BLaER1 (cell line): ENCODE results near the gene PHACTR3.

Experiments used
- H3K27ac ChIP-seq: shearing (Covaris generic); formaldehyde crosslinking; 2 replicates; pipeline ENCODE4 v1.8.1; 2022
- H3K27me3 ChIP-seq: shearing (Covaris generic); formaldehyde crosslinking; 2 replicates; pipeline ENCODE4 v1.8.1; 2022
- H3K36me3 ChIP-seq: shearing (Covaris generic); formaldehyde crosslinking; 2 replicates; pipeline ENCODE4 v1.8.1; 2022
- H3K4me1 ChIP-seq: shearing (Covaris generic); formaldehyde crosslinking; 2 replicates; pipeline ENCODE4 v1.8.1; 2022
- H3K4me2 ChIP-seq: shearing (Covaris generic); formaldehyde crosslinking; 2 replicates; pipeline ENCODE4 v1.8.1; 2022
- H3K4me3 ChIP-seq: shearing (Covaris generic); formaldehyde crosslinking; 2 replicates; pipeline ENCODE4 v1.8.1; 2022
- H3K9ac ChIP-seq: shearing (Covaris generic); formaldehyde crosslinking; 2 replicates; pipeline ENCODE4 v1.8.1; 2022
- H3K9me3 ChIP-seq: shearing (Covaris generic); formaldehyde crosslinking; 2 replicates; pipeline ENCODE4 v1.8.1; 2022
- H4K20me1 ChIP-seq: shearing (Covaris generic); formaldehyde crosslinking; 2 replicates; pipeline ENCODE4 v1.8.1; 2022
- Cebpa-rat ChIP-seq: shearing (Covaris generic); IDR thresholded peaks from 2 replicates; pipeline ENCODE4 v1.8.1; 2022

PHACTR3 gene

DNA sequence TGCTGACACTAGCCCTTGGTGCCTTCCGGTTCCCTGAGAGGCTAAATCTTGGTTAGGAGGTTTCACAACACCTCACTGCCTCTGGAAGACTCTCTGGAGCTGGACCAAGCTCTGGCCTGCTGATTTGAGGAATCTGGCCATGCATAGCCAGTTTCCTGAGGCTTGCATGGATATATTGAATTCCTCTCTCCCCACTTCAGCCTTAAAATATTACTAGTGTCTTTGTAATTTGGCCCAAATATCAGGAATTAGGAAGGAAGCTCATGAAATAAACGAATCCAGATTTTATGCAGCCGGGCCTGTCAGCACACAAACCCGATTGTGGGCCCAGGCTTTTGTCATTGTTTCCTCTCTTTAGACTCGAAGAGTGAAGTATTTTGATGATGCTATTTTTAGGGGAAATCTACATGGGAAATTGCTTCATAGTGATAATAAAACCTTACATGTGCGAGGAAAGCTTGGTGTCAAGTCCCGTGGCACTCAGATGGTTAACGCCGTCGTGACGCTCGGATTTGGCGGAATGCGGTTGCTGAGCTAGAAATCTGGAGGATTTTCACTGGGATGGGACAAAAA, 144.4 kb downstream of the PHACTR3 start:
- Histone ChIP-seq H3K4me2 (peak overlapping the region; percentile 89), H3K9ac (no peak overlapping the region), H3K4me1 (peaks cover 100% of the 10 kb centered on the region), H3K9me3 (no peaks in the 10 kb centered on the region), H3K27me3 (no peaks in the 10 kb centered on the region), H3K4me3 (no peak overlapping the region), H4K20me1 (peaks cover 100% of the 10 kb centered on the region), H3K36me3 (peaks cover 91% of the 10 kb centered on the region), H3K27ac (no peak overlapping the region)
- no peak for TF ChIP-seq Cebpa-rat

DNA sequence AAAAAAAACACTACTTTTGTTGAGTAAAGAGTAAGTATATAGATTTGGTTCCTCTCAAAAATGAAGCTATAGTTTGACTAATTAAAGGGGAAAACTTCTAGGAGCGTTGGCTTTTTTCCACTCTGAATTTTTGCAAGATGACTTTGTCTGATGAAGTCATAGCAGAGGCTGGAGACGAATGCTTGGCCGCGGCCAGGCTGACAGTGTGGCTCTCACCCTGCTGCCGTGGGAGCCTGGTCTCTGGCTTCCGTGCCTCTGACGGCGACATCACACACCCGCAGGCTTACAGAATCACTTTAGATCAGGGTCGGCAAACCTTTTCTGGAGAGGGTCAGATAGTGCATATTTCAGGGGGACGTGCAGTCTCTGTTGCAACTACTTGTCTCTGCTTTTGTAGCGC, 145.0 kb downstream of the PHACTR3 start:
- H3K36me3 ChIP-seq, result peaks cover 91% of the 10 kb centered on the region
- H3K4me2 ChIP-seq, result peak overlapping the region; percentile 89
- no peak overlapping the region for H3K4me3 ChIP-seq
- TF ChIP-seq Cebpa-rat, result no peak
- H3K27me3 ChIP-seq, result no peaks in the 10 kb centered on the region
- H3K4me1 ChIP-seq, result peaks cover 100% of the 10 kb centered on the region
- H3K9me3 ChIP-seq, result no peaks in the 10 kb centered on the region
- no peak overlapping the region for H3K27ac ChIP-seq
- H4K20me1 ChIP-seq, result peaks cover 100% of the 10 kb centered on the region
- H3K9ac ChIP-seq, result peak overlapping the region; percentile 5; the same call in 1 of the 2 replicates

DNA sequence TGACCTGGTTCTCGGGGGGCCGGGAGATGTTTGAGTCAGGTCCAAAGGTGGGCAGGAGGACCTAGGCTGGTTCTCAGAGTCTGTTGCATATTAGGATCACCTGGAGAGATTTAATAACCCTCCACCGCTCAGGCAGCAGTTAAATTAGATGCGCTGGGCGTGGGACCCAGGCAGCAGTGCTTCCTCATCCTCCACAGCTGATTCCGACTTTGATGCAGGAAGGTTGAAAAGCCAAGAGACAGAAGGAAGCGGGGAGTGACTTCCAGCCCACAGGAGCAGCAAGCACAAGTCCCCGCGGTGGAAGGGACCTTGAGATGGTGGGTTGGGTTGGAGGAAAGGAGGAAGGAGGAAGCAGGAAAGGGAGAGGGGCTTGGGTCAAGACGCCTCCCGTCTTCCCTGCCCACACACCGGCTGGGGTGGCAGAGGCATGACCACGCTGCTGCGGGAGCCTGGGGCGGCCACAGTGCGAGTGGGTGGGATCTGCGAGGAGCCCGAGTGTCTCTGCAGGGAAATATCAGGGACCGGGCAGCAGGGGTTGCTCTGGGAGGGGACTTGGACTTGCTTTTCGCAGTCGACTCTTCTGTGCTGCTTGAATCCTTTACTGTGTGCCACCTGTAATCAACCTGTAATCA, 146.0 kb downstream of the PHACTR3 start:
- no peak for TF ChIP-seq Cebpa-rat

DNA sequence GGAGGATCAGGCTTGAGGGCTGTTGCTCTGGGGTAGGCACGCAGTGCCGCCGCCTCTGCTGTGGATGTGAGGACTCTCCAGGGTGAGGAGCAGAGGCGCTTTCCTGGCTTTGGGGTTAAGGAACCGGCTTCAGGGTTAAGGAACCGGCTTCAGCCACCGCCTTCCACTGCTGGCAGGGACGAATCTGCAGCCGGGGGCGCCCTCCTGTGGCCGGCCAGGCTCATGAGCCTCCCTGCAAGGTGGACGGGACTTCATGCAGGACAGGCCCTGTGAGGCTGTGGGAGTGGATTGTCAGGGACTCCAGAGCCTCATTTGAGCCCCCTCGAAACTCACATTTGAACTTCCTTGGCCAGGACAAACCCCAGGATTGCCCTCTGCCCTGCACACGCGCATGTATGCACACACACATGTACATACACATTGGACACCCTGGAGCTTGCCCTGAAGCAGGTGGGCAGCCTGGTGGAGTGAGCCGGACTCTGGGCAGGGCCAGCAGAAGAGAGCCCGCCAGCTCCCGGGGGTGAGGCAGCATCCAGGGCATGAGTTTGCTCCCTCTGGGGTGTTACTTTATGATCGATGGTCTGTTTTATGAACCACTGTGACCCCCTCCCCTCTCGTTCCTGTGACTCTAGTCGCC, 146.9 kb downstream of the PHACTR3 start:
- H3K27me3 ChIP-seq, result no peaks in the 10 kb centered on the region
- H3K9ac ChIP-seq, result peak overlapping the region; percentile 62; the same call in 1 of the 2 replicates
- no peaks in the 10 kb centered on the region for H3K9me3 ChIP-seq
- H3K4me1 ChIP-seq, result peaks cover 100% of the 10 kb centered on the region
- peak overlapping the region; percentile 54 for H3K4me3 ChIP-seq
- H4K20me1 ChIP-seq, result peaks cover 100% of the 10 kb centered on the region
- H3K36me3 ChIP-seq, result peaks cover 91% of the 10 kb centered on the region
- peak overlapping the region; percentile 89 for H3K4me2 ChIP-seq
- peak overlapping the region; percentile 42; the same call in 1 of the 2 replicates for H3K27ac ChIP-seq
- TF ChIP-seq Cebpa-rat, result no peak

More for the DNA sequence above, 146.0 kb downstream of the PHACTR3 start:
- H3K27ac ChIP-seq, result no peak overlapping the region
- H3K36me3 ChIP-seq, result peaks cover 91% of the 10 kb centered on the region
- H3K9me3 ChIP-seq, result no peaks in the 10 kb centered on the region
- H3K4me3 ChIP-seq, result peak overlapping the region; percentile 41
- H3K4me2 ChIP-seq, result peak overlapping the region; percentile 89
- no peaks in the 10 kb centered on the region for H3K27me3 ChIP-seq
- H3K9ac ChIP-seq, result no peak overlapping the region; the same call in 1 of the 2 replicates
- peaks cover 100% of the 10 kb centered on the region for H4K20me1 ChIP-seq
- peaks cover 100% of the 10 kb centered on the region for H3K4me1 ChIP-seq

DNA sequence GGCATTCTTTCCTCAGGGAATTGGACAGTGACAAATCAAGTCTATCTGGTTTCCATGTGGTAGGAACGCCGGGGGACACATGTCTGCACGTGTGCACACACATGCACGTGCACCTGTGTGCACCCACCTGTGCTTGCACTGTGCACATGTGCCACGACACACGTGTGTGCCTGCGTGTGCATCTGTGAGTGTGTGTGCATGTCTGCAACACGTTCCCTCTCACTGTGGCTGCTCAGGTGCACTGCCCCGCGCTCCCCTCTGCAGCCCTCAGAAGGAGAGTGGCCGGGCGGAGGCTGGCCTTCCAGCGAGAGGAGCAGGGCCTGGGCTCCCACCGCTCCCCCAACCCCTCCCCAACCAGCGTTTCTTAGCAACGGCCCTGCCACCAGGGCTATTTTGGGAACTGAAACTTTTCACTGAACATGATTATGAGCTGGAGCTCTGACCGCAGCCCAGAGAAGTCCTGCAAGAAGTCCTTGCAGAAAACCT, 147.8 kb downstream of the PHACTR3 start:
- Histone ChIP-seq H3K27ac (peak overlapping the region; percentile 42; the same call in 1 of the 2 replicates), H3K4me1 (peaks cover 100% of the 10 kb centered on the region), H4K20me1 (peaks cover 100% of the 10 kb centered on the region), H3K4me3 (peak overlapping the region; percentile 54), H3K27me3 (no peaks in the 10 kb centered on the region), H3K4me2 (peak overlapping the region; percentile 89), H3K9ac (no peak overlapping the region), H3K36me3 (peaks cover 91% of the 10 kb centered on the region), H3K9me3 (no peaks in the 10 kb centered on the region)
- no peak for TF ChIP-seq Cebpa-rat

DNA sequence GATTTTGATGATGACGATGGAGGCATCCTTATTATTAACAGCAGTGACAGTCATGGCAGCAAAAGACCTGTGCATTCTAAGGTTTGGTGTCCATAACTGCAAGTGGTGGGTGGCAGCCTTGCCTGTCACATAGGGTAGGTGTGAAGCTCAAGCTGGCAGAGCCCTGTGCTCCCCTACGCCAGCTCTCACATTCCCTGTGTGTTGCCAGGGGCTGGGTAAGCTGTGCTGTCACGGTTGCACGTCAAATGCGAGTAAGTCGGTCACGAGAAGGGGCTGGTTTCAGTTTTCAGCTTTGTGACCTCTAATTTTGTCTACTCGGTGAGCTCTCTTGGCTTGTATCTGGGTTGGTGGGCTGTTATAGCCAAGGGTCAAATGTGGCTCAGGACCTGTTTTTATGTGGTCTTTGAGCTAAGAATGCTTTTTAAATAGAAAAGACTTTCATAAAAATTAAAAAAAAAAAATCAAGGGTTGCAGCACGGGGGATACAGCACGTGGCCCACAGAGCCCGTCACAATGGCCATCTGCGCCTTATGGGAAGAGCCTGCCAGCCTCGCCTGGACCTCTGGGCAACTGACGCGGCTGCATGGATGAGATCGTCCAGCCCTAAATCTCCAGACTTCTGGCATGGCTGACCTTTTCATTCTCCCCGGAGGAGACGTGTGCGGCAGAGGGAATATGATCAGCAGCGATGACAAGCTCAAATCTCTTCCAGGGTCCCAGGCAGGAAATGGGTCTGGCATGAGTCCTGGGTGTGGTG, 148.5 kb downstream of the PHACTR3 start:
- no peaks in the 10 kb centered on the region for H3K27me3 ChIP-seq
- H3K9me3 ChIP-seq, result no peaks in the 10 kb centered on the region
- H3K27ac ChIP-seq, result peak overlapping the region; percentile 68
- peak overlapping the region; percentile 31; the same call in 1 of the 2 replicates for H3K9ac ChIP-seq
- no peak for TF ChIP-seq Cebpa-rat
- H4K20me1 ChIP-seq, result peaks cover 100% of the 10 kb centered on the region
- H3K4me3 ChIP-seq, result peak overlapping the region; percentile 54
- H3K4me1 ChIP-seq, result peaks cover 100% of the 10 kb centered on the region
- peaks cover 91% of the 10 kb centered on the region for H3K36me3 ChIP-seq
- H3K4me2 ChIP-seq, result peak overlapping the region; percentile 89

DNA sequence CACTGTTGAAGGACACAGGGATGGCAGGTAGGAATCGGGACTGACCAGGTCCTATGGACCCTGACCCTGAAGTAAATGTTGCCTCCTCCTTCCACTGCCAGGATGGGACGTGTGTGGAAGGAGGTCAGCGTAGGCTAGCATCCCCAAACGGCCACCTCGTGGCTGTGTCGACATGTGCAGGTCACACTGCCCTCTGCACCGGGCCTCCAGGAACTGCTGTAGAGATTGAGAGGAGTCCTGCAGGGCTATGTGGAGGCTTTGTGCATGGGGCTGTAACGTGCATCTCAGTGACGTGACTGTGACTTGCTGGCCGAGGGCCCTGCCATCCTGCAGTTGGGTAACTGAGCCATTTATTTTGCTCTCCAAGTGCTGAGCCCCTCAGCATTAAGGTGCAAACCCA, 149.5 kb downstream of the PHACTR3 start:
- Histone ChIP-seq H3K27ac (peak overlapping the region; percentile 68), H3K4me2 (peak overlapping the region; percentile 89), H3K9ac (0 out of 2 replicates have a peak overlapping the region, but pooled peaks have one; percentile 31), H3K36me3 (peaks cover 91% of the 10 kb centered on the region), H3K9me3 (no peaks in the 10 kb centered on the region), H3K27me3 (no peaks in the 10 kb centered on the region), H4K20me1 (peaks cover 100% of the 10 kb centered on the region), H3K4me1 (peaks cover 100% of the 10 kb centered on the region), H3K4me3 (no peak overlapping the region)
- TF ChIP-seq Cebpa-rat, result no peak

DNA sequence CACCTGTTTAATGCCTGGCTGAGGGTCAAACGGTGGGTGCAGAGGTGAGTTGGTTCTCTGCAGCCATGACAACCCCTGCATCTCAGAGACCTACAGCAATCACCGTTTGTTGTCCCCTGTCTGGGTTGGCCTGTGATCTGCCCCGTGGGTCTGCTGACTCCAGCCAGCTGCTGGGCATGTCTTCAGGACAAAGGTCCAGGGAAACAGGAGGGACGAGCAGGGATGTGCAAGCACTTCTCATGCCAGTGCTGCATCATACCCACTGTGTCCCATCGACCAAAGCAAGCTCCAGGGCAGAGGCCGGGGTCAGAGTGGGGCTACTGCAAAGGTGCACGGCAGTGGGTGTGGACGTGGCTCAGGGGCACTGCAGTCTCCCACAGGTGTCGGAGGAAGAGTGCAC, 150.2 kb downstream of the PHACTR3 start:
- no peaks in the 10 kb centered on the region for H3K9me3 ChIP-seq
- peak overlapping the region; percentile 68; the same call in 1 of the 2 replicates for H3K27ac ChIP-seq
- H3K9ac ChIP-seq, result no peak overlapping the region
- no peak overlapping the region for H3K4me3 ChIP-seq
- peak overlapping the region; percentile 89 for H3K4me2 ChIP-seq
- no peak for TF ChIP-seq Cebpa-rat
- H3K36me3 ChIP-seq, result peaks cover 91% of the 10 kb centered on the region
- peaks cover 100% of the 10 kb centered on the region for H3K4me1 ChIP-seq
- H4K20me1 ChIP-seq, result peaks cover 100% of the 10 kb centered on the region
- H3K27me3 ChIP-seq, result no peaks in the 10 kb centered on the region

DNA sequence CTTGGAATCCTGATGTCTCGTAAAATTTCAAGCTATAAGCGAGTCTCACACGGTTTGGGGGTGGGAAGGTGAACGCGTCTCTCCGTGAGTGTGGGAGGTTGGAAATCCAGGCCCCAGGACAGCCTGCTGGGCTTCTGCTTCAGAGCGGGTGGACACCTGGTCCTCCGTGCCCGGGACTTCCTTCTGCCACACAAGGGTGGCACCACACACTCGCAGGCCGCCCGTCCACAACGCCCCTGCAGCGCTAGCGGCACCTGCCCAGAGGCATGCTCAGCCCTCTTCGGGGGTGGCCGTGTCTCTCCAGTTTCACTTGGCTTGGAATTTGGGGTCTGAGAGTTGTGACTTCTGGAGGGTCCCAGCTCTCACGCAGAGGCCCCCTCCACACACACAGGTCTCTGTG, 151.9 kb downstream of the PHACTR3 start:
- Histone ChIP-seq H3K27me3 (no peaks in the 10 kb centered on the region), H3K4me1 (peaks cover 96% of the 10 kb centered on the region), H3K36me3 (peaks cover 91% of the 10 kb centered on the region), H3K9ac (no peak overlapping the region), H3K4me2 (peak overlapping the region; percentile 89), H3K27ac (no peak overlapping the region; the same call in 1 of the 2 replicates), H3K4me3 (no peak overlapping the region), H3K9me3 (no peaks in the 10 kb centered on the region), H4K20me1 (peaks cover 100% of the 10 kb centered on the region)
- no peak for TF ChIP-seq Cebpa-rat
